H1 (cell line): ENCODE measurements around the gene ZNF615. TPM values are rescaled to one million over a fixed set of nuclear protein-coding genes. Genes with fewer than 3 reads are reported as not detected.

Experiments
- CTCF ChIA-PET: fragments of 300-600 bp; sonication (Branson Sonifier 250); formaldehyde crosslinking; loops from one replicate; lab custom pipeline; 2021; ENCODE audit not compliant: partially characterized antibody; lab: Charles Lee
- POLR2A ChIA-PET: fragments of 300-600 bp; sonication (Branson Sonifier 250); formaldehyde crosslinking; loops from one replicate; lab custom pipeline; 2021; ENCODE audit warnings: inconsistent platforms; ENCODE audit not compliant: partially characterized antibody; lab: Charles Lee
- DNase-seq, 2 experiments: peaks; one replicate each; pipeline versions ENCODE4 v3.0.0 to v3.0.0-alpha.2; 2010 to 2022; ENCODE audit warnings: low spot score in 2 of 2, low read depth in 1 of 2, mixed read lengths in 1 of 2
- FAIRE-seq: peaks from 2 replicates; lab custom pipeline; 2011; peaks lifted over from hg19 to GRCh38; lab: Jason Lieb, UNC
- H2AFZ ChIP-seq: 2 replicates; pipeline ENCODE4 v1.8.1; 2012; ENCODE audit warnings: low read length, inconsistent platforms
- H2AK5ac ChIP-seq: 2 replicates; pipeline ENCODE4 v1.6.1; 2013; ENCODE audit warnings: low read depth, low read length
- H2BK120ac ChIP-seq: replicated peaks from 2 replicates; pipeline ENCODE3; 2013; ENCODE audit warnings: low read depth, low read length, inconsistent platforms
- H2BK12ac ChIP-seq: 2 replicates; pipeline ENCODE4 v1.6.1; 2013; ENCODE audit warnings: low read depth, low read length
- H2BK15ac ChIP-seq: 2 replicates; pipeline ENCODE4 v1.6.1; 2013; ENCODE audit warnings: low read length
- H2BK20ac ChIP-seq: 2 replicates; pipeline ENCODE4 v1.6.1; 2013; ENCODE audit warnings: low read length
- H2BK5ac ChIP-seq: 2 replicates; pipeline ENCODE4 v1.6.1; 2013; ENCODE audit warnings: low read depth, low read length
- H3K14ac ChIP-seq: 2 replicates; pipeline ENCODE4 v1.6.1; 2013; ENCODE audit warnings: inconsistent platforms; ENCODE audit not compliant: insufficient read length
- H3K18ac ChIP-seq: 2 replicates; pipeline ENCODE4 v1.6.1; 2013; ENCODE audit warnings: low read length; ENCODE audit errors: extremely low read depth
- H3K23ac ChIP-seq: 2 replicates; pipeline ENCODE4 v1.6.1; 2013; ENCODE audit warnings: inconsistent platforms; ENCODE audit not compliant: insufficient read length
- H3K23me2 ChIP-seq: 2 replicates; pipeline ENCODE4 v1.6.1; 2013; ENCODE audit warnings: low read depth, low read length
- H3K27ac ChIP-seq: 2 replicates; pipeline ENCODE4 v1.6.1; 2011; ENCODE audit warnings: low read depth, low read length, inconsistent platforms
- H3K27me3 ChIP-seq, 4 experiments: replicated peaks in 1 of 4; 1 replicate in 1 of 4; 2 replicates in 3 of 4; pipeline versions ENCODE4 v1.6.1 to v1.8.1; 2011 to 2013; ENCODE audit warnings: low read length in 3 of 4, mild to moderate bottlenecking in 3 of 4, inconsistent platforms in 2 of 4, mixed read lengths in 2 of 4, moderate library complexity in 1 of 4; ENCODE audit not compliant: control insufficient read depth in 3 of 4, insufficient read depth in 3 of 4; ENCODE audit errors: extremely low read depth in 1 of 4
- H3K36me3 ChIP-seq, 4 experiments: 2 replicates each; pipeline versions ENCODE4 v1.6.1 to v1.8.1; 2011 to 2013; ENCODE audit warnings: mild to moderate bottlenecking in 4 of 4, low read length in 3 of 4, moderate library complexity in 2 of 4, control low read depth in 1 of 4, inconsistent platforms in 1 of 4; ENCODE audit not compliant: insufficient read depth in 4 of 4, control insufficient read depth in 2 of 4
- H3K4ac ChIP-seq: replicated peaks from 2 replicates; pipeline ENCODE3; 2013; ENCODE audit warnings: low read length, low read depth, mixed read lengths, inconsistent platforms; ENCODE audit not compliant: insufficient read length
- H3K4me1 ChIP-seq, 4 experiments: replicated peaks in 1 of 4; 1 replicate in 1 of 4; 2 replicates in 3 of 4; pipeline versions ENCODE4 v1.6.1 to v1.8.1; 2011 to 2013; ENCODE audit warnings: low read length in 3 of 4, inconsistent platforms in 2 of 4, mixed read lengths in 1 of 4; ENCODE audit not compliant: insufficient read depth in 4 of 4, control insufficient read depth in 3 of 4
- H3K4me2 ChIP-seq, 2 experiments: 2 replicates each; pipeline versions ENCODE4 v1.6.1 to v1.8.1; 2011 to 2013; ENCODE audit warnings: low read depth in 2 of 2, low read length in 2 of 2, control low read depth in 1 of 2, inconsistent platforms in 1 of 2, mild to moderate bottlenecking in 1 of 2; ENCODE audit not compliant: insufficient read depth in 1 of 2
- H3K4me3 ChIP-seq, 4 experiments: fragments of 200-600, 300-600 bp in 1 of 4; sonication (generic), shearing (Covaris generic), sonication (Bioruptor Twin) in 1 of 4; 2 replicates each; pipeline versions ENCODE4 v1.5.1 to v1.8.1; 2011 to 2016; ENCODE audit warnings: low read length in 4 of 4, low read depth in 3 of 4, control low read depth in 2 of 4, inconsistent platforms in 2 of 4, mild to moderate bottlenecking in 2 of 4, mixed read lengths in 1 of 4, moderate library complexity in 1 of 4; ENCODE audit not compliant: insufficient read depth in 2 of 4; ENCODE audit errors: extremely low read depth in 1 of 4
- H3K56ac ChIP-seq: replicated peaks from 2 replicates; pipeline ENCODE3; 2013; ENCODE audit warnings: low read depth, mild to moderate bottlenecking, mixed read lengths, low read length, inconsistent platforms; ENCODE audit not compliant: insufficient read length
- H3K79me1 ChIP-seq: 2 replicates; pipeline ENCODE4 v1.6.1; 2013; ENCODE audit warnings: low read depth, low read length, control low read depth
- H3K79me2 ChIP-seq, 2 experiments: 2 replicates each; pipeline versions ENCODE4 v1.6.1 to v1.8.1; 2012 to 2013; ENCODE audit warnings: low read length in 2 of 2, mild to moderate bottlenecking in 2 of 2, inconsistent platforms in 1 of 2; ENCODE audit not compliant: insufficient read depth in 2 of 2, control insufficient read depth in 1 of 2
- H3K9ac ChIP-seq, 4 experiments: replicated peaks in 1 of 4; 1 replicate in 1 of 4; 2 replicates in 3 of 4; pipeline versions ENCODE4 v1.6.1 to v1.8.1; 2011 to 2013; ENCODE audit warnings: low read depth in 3 of 4, low read length in 3 of 4, control low read depth in 2 of 4, mild to moderate bottlenecking in 2 of 4, moderate library complexity in 2 of 4, inconsistent platforms in 1 of 4; ENCODE audit errors: extremely low read depth in 1 of 4
- H3K9me3 ChIP-seq, 2 experiments: 2 replicates each; pipeline versions ENCODE4 v1.6.1 to v1.8.1; 2012 to 2013; ENCODE audit warnings: mild to moderate bottlenecking in 2 of 2, moderate library complexity in 2 of 2, control low read depth in 1 of 2, inconsistent platforms in 1 of 2, low read depth in 1 of 2, low read length in 1 of 2, mixed read lengths in 1 of 2; ENCODE audit not compliant: insufficient read depth in 2 of 2
- H4K20me1 ChIP-seq, 2 experiments: replicated peaks in 1 of 2; 2 replicates each; pipeline versions ENCODE3 to v1.8.1; 2011 to 2013; ENCODE audit warnings: inconsistent platforms in 2 of 2, low read length in 2 of 2, mild to moderate bottlenecking in 1 of 2; ENCODE audit not compliant: insufficient read depth in 2 of 2, control insufficient read depth in 1 of 2
- H4K5ac ChIP-seq: 2 replicates; pipeline ENCODE4 v1.6.1; 2013; ENCODE audit warnings: low read length, low read depth, mixed read lengths, inconsistent platforms; ENCODE audit not compliant: insufficient read length
- H4K8ac ChIP-seq: 2 replicates; pipeline ENCODE4 v1.8.0; 2013; ENCODE audit warnings: mild to moderate bottlenecking, moderate library complexity, low read length, inconsistent platforms; ENCODE audit not compliant: insufficient read depth; ENCODE audit errors: extremely low read depth
- H4K91ac ChIP-seq: replicated peaks from 2 replicates; pipeline ENCODE3; 2013; ENCODE audit warnings: low read length, mixed read lengths, inconsistent platforms; ENCODE audit not compliant: insufficient read length
- BACH1 ChIP-seq: IDR thresholded peaks from 2 replicates; pipeline ENCODE4 v1.6.1; 2012; ENCODE audit warnings: low read length, improper control_type of control experiment
- EZH2 ChIP-seq: fragments of 200-600 bp; sonication (generic); IDR thresholded peaks from 2 replicates; pipeline ENCODE4 v1.7.1; 2012; ENCODE audit warnings: low read depth, mild to moderate bottlenecking, moderate library complexity, low read length, inconsistent platforms; ENCODE audit not compliant: severe bottlenecking
- RXRA ChIP-seq: IDR thresholded peaks from 2 replicates; pipeline ENCODE4 v1.6.1; 2011; ENCODE audit warnings: low read depth, mild to moderate bottlenecking, low read length, moderate library complexity; ENCODE audit not compliant: insufficient read depth
- SAP30 ChIP-seq: fragments of 300-600 bp; sonication (generic); IDR thresholded peaks from 2 replicates; pipeline ENCODE4 v1.7.1; 2012; ENCODE audit warnings: low read length, moderate library complexity, mild to moderate bottlenecking, inconsistent platforms; ENCODE audit not compliant: insufficient read depth, insufficient replicate concordance
- SP2 ChIP-seq: IDR thresholded peaks from 2 replicates; pipeline ENCODE4 v1.6.1; 2012; ENCODE audit warnings: mild to moderate bottlenecking, low read length, inconsistent platforms
- SRF ChIP-seq: IDR thresholded peaks from 2 replicates; pipeline ENCODE4 v1.6.1; 2011; ENCODE audit warnings: mild to moderate bottlenecking, low read depth, low read length, moderate library complexity
- WGBS, 2 experiments: shearing (Covaris generic) in 1 of 2; methylation state at CpG; one replicate each; pipeline versions ENCODE4 v1.1.6 to v1.1.7; 2013 to 2015; ENCODE audit warnings: low lambda C conversion rate in 2 of 2, mixed read lengths in 2 of 2, inconsistent platforms in 1 of 2, low coverage in 1 of 2, missing lambda C conversion rate in 1 of 2; ENCODE audit not compliant: insufficient replicate concordance in 2 of 2, insufficient coverage in 1 of 2, insufficient read length in 1 of 2; ENCODE audit errors: extremely low coverage in 1 of 2, missing lambda C conversion rate in 1 of 2; 5-methylcytosine and 5-hydroxymethylcytosine counted together
- polyA plus RNA-seq, 7 experiments: library from polyadenylated mRNA; depleted of rRNA in 3 of 7; stranded (reverse) in 5 of 7; unstranded in 2 of 7; fragments of >200 nt in 5 of 7; fragments of 200-250 nt in 2 of 7; gene quantifications; 1 replicate in 5 of 7; 2 replicates in 1 of 7; 4 replicates in 1 of 7; pipeline versions ENCODE4 v1.2.1 to v1.2.3, GENCODE V29; 2011 to 2013; ENCODE audit warnings: missing spikeins in 2 of 7, mixed read lengths in 2 of 7
- total RNA-seq: library from RNA; stranded (reverse); fragmentation: NEBNext Ultra II Directional; extraction: Animal tissue kit (Norgen Biotek cat#: 25700); gene quantifications from 2 replicates; pipeline ENCODE4 v1.2.1, GENCODE V29; 2021

Gene ZNF615
- total and polyA plus RNA-seq, 2 of the 8 experiments (the other 6 are each of a cell fraction or from before 2014, with no cell fraction given), result 2.8 to 7.5 TPM

- no peaks in the 10 kb centered on the region for H4K20me1 ChIP-seq
- no peaks in the 10 kb centered on the region; the same call in 1 of the 2 replicates for H3K79me1 ChIP-seq
- H3K4me2 ChIP-seq, result no peak overlapping the region
- ChIA-PET CTCF (interaction anchor here (0.6 to 0.9 kb wide), 4 partner anchors 7 to 188 kb away, joined by 3 to 5 read pairs (median 3); no protein-coding TSS in a partner anchor), POLR2A (interaction anchor here (1.1 to 1.4 kb wide), 2 partner anchors 8 to 17 kb away, joined by 3 to 7 read pairs; no protein-coding TSS in a partner anchor)
- DNase-seq (no peak), FAIRE-seq (no peak)
- no peaks in the 10 kb centered on the region for H3K23me2 ChIP-seq
- no peak overlapping the region for H2BK5ac ChIP-seq
- H3K9me3 ChIP-seq, result peaks cover 5% of the 10 kb centered on the region in 2 experiments; a peak in 3 of 4 replicates
- H3K4ac ChIP-seq, result no peak overlapping the region
- peaks cover 22 to 90% (median 66%) of the 10 kb centered on the region in 4 experiments for H3K36me3 ChIP-seq
- no peak overlapping the region for H3K4me3 ChIP-seq
- no peak overlapping the region for H3K27ac ChIP-seq
- no peak overlapping the region for H2AK5ac ChIP-seq
- H4K5ac ChIP-seq, result no peak overlapping the region
- H3K79me2 ChIP-seq, result peaks cover 0 to 21% of the 10 kb centered on the region in 2 experiments; a peak in 1 of 4 replicates
- no peak overlapping the region for H2BK15ac ChIP-seq
- no peak overlapping the region for H3K18ac ChIP-seq
- H2BK12ac ChIP-seq, result no peak overlapping the region
- no peak overlapping the region for H4K91ac ChIP-seq
- no peaks in the 10 kb centered on the region for H3K4me1 ChIP-seq
- H3K14ac ChIP-seq, result no peak overlapping the region
- no peaks in the 10 kb centered on the region for H3K27me3 ChIP-seq
- H2BK120ac ChIP-seq, result no peak overlapping the region
- WGBS, 2 experiments, result 95% methylated on average over 4 of the region's 4 CpGs; no CpG with 5 or more reads in 1 of the 2 experiments
- no peak overlapping the region for H4K8ac ChIP-seq
- no peak overlapping the region for H2AFZ ChIP-seq
- TF ChIP-seq BACH1, result no peak
- TF ChIP-seq EZH2, result no peak
- no peak for TF ChIP-seq SRF
- no peak for TF ChIP-seq SP2
- no peak for TF ChIP-seq SAP30
- no peak for TF ChIP-seq RXRA
- H2BK20ac ChIP-seq, result no peak overlapping the region
- H3K23ac ChIP-seq, result no peak overlapping the region
- no peak overlapping the region for H3K56ac ChIP-seq
- no peak overlapping the region for H3K9ac ChIP-seq
Measured at GRCh38 chr19:52020506-52020905, 12.5 kb upstream of the ZNF615 start.
